ENCODE measurements around the gene SOWAHA.
A peak's percentile ranks its signal among the peaks of the same experiment; 100 is the strongest.

The SOWAHA gene

GRCh38 chr5:132859889-132860437, 46.9 kb downstream of the SOWAHA start:
- no peak for TF ChIP-seq CTCF (IDR thresholded peaks at IDR 0.05; ENCODE audit: low read depth, low read length)
- H3K4me3 ChIP-seq (replicated peaks in 1 of 2; ENCODE audit: low read depth in 2 of 2, low read length in 2 of 2): no peak overlapping the region
- no peak for DNase-seq (ENCODE audit: low read depth in 2 of 2)

- TF ChIP-seq CTCF (IDR thresholded peaks at IDR 0.05; ENCODE audit: low read depth, low read length): no peak
- DNase-seq (ENCODE audit: low read depth in 2 of 2): no peak
- no peak overlapping the region for H3K4me3 ChIP-seq (replicated peaks in 1 of 2; ENCODE audit: low read depth in 2 of 2, low read length in 2 of 2)
Observed at GRCh38 chr5:132860742-132861141, 47.6 kb downstream of the SOWAHA start.

GRCh38 chr5:132865668-132866341, 52.7 kb downstream of the SOWAHA start:
- no peak for TF ChIP-seq CTCF (IDR thresholded peaks at IDR 0.05; ENCODE audit: low read depth, low read length)
- peak overlapping the region; percentile 89 to 90 for H3K4me3 ChIP-seq (replicated peaks in 1 of 2; ENCODE audit: low read depth in 2 of 2, low read length in 2 of 2)
- no peak for DNase-seq (ENCODE audit: low read depth in 2 of 2)
